NCI-H82 treated with DMSO at 0.1 percent for 48 hours (cell line): ENCODE measurements around the gene SOWAHA.
"Not testable (repeated sequence)": the region's sequence is repeated elsewhere in the genome, so short reads cannot be mapped to it uniquely, and the experiment has no call there.

ENCODE experiments used
- DNase-seq: peaks from one replicate; lab custom pipeline; 2025; ENCODE audit not compliant: unreplicated experiment; lab: John Stamatoyannopoulos, UW

Gene SOWAHA

GRCh38 chr5:132806804-132807162 lies 6.3 kb upstream of the SOWAHA start:
- not testable (repeated sequence) for DNase-seq

GRCh38 chr5:132807163-132807838 lies 5.8 kb upstream of the SOWAHA start:
- no peak for DNase-seq

- DNase-seq = no peak
Measured at GRCh38 chr5:132808448-132808847, 4.7 kb upstream of the SOWAHA start.

GRCh38 chr5:132808866-132809265 lies 4.2 kb upstream of the SOWAHA start:
- no peak for DNase-seq

- DNase-seq = no peak
Measured at GRCh38 chr5:132810605-132811004, 2.5 kb upstream of the SOWAHA start.

- DNase-seq = no peak
Measured at GRCh38 chr5:132812123-132812765, 858 bp upstream of the SOWAHA start.

GRCh38 chr5:132813599-132814502 lies 749 bp downstream of the SOWAHA start:
- DNase-seq = no peak

- DNase-seq = no peak
Measured at GRCh38 chr5:132814503-132815294, 1.6 kb downstream of the SOWAHA start.

GRCh38 chr5:132815454-132815853 lies 2.4 kb downstream of the SOWAHA start:
- no peak for DNase-seq

GRCh38 chr5:132816083-132816482 lies 3.0 kb downstream of the SOWAHA start:
- no peak for DNase-seq

- no peak for DNase-seq
Measured at GRCh38 chr5:132816554-132816953, 3.5 kb downstream of the SOWAHA start.

- DNase-seq = no peak
Measured at GRCh38 chr5:132817011-132817410, 3.9 kb downstream of the SOWAHA start.

- DNase-seq = no peak
Measured at GRCh38 chr5:132819468-132819867, 6.4 kb downstream of the SOWAHA start.

GRCh38 chr5:132820162-132820754 lies 7.2 kb downstream of the SOWAHA start:
- DNase-seq = peak; percentile 56

- no peak for DNase-seq
Measured at GRCh38 chr5:132821350-132821749, 8.2 kb downstream of the SOWAHA start.

GRCh38 chr5:132821791-132822190 lies 8.7 kb downstream of the SOWAHA start:
- no peak for DNase-seq

- no peak for DNase-seq
Measured at GRCh38 chr5:132822650-132823480, 9.8 kb downstream of the SOWAHA start.

GRCh38 chr5:132823481-132824050 lies 10.5 kb downstream of the SOWAHA start:
- DNase-seq = no peak

- DNase-seq = no peak
Measured at GRCh38 chr5:132824426-132824825, 11.3 kb downstream of the SOWAHA start.
